ENCODE data around the gene PDIK1L. TPM values are rescaled to one million over a fixed set of nuclear protein-coding genes. Genes with fewer than 3 reads are reported as not detected.

The PDIK1L gene
- total and polyA plus RNA-seq, 9 of the 15 experiments (the other 6 are each of a cell fraction or from before 2014, with no cell fraction given) = 12.8 to 30.2 (median 21.5) TPM

GRCh38 chr1:26132128-26132833 is 20.7 kb downstream of the PDIK1L start (continued):
- TF ChIP-seq HINFP (tag; conservative IDR thresholded peaks at IDR 0.05; ENCODE audit: low read depth) = peak; percentile 53; the same call in 1 of the 2 replicates
- TF ChIP-seq ZNF639 (CRISPR knock-in tag; conservative IDR thresholded peaks at IDR 0.05 in 1 of 2, IDR thresholded peaks at IDR 0.05 in 1 of 2) = no peak
- TF ChIP-seq THAP7 (CRISPR knock-in tag; IDR thresholded peaks at IDR 0.05) = no peak
- no peak for TF ChIP-seq REST (IDR thresholded peaks at IDR 0.05; ENCODE audit: borderline replicate concordance)
- no peak for TF ChIP-seq REST (CRISPR knock-in tag; IDR thresholded peaks at IDR 0.05; ENCODE audit: low read depth)
- TF ChIP-seq THRAP3 (IDR thresholded peaks at IDR 0.05; ENCODE audit: borderline replicate concordance) = no peak
- no peak for TF ChIP-seq ZNF253 (CRISPR knock-in tag; conservative IDR thresholded peaks at IDR 0.05)
- TF ChIP-seq ZBTB7A (IDR thresholded peaks at IDR 0.05; ENCODE audit: borderline replicate concordance, control insufficient read depth, low read depth, low read length) = no peak
- TF ChIP-seq ATF6 (CRISPR knock-in tag; IDR thresholded peaks at IDR 0.05) = no peak
- no peak for TF ChIP-seq ETV5 (CRISPR knock-in tag; IDR thresholded peaks at IDR 0.05; ENCODE audit: low read depth)
